ENCODE results near the gene MUC6. TPM values are rescaled to one million over a fixed set of nuclear protein-coding genes. Genes with fewer than 3 reads are reported as not detected.

Gene MUC6
- total and polyA plus RNA-seq, 10 of the 15 experiments (the other 5 are each of a cell fraction or from before 2014, with no cell fraction given): 0.03 TPM; not detected in 8

- no peak for FAIRE-seq
- no peaks in the 10 kb centered on the region; the same call in 2 of the 3 replicates for H3K9me3 ChIP-seq (replicated peaks; ENCODE audit: control insufficient read depth, insufficient read depth, low read length)
- CTCF ChIA-PET: no interaction called here
These were observed 47.4 kb upstream of the MUC6 start for GRCh38 chr11:1083621-1084551.

GRCh38 chr11:1082728-1083620, 46.5 kb upstream of the MUC6 start:
- Histone ChIP-seq H3K9ac (ENCODE audit: control insufficient read depth, insufficient read depth, low read length) (no peak overlapping the region), H3K4me2 (ENCODE audit: control insufficient read depth, insufficient read depth) (no peak overlapping the region), H3K79me2 (ENCODE audit: control insufficient read depth, insufficient read depth, low read length) (no peaks in the 10 kb centered on the region), H4K20me1 (ENCODE audit: control insufficient read depth, insufficient read depth) (no peaks in the 10 kb centered on the region), H3K27me3 (replicated peaks in 1 of 2; ENCODE audit: control insufficient read depth in 2 of 2, insufficient read depth in 2 of 2, low read length in 1 of 2) (no peaks in the 10 kb centered on the region), H3K4me1 (ENCODE audit: control insufficient read depth, insufficient read depth, low read length) (no peaks in the 10 kb centered on the region), H2AFZ (ENCODE audit: control insufficient read depth, low read depth, low read length) (no peak overlapping the region), H3K4me3 (no peak overlapping the region), H3K36me3 (ENCODE audit: control insufficient read depth in 2 of 2, insufficient read depth in 2 of 2, low read length in 1 of 2) (no peaks in the 10 kb centered on the region), H3K9me3 (replicated peaks; ENCODE audit: control insufficient read depth, insufficient read depth, low read length) (no peaks in the 10 kb centered on the region; the same call in 2 of the 3 replicates), H3K27ac (ENCODE audit: control insufficient read depth, insufficient read depth) (no peak overlapping the region)
- intact Hi-C loops (cut with micrococcal nuclease; ENCODE audit: unreplicated experiment) (no loop called here), in situ Hi-C loops (cut with MboI) (no loop called here)
- BruUV-seq (replicated peaks): no TSS peak
- SMC1A ChIA-PET (ENCODE audit: uncharacterized antibody, unreplicated experiment): no interaction called here
- no peak for DNase-seq (ENCODE audit: low read depth, low spot score)
- POLR2A ChIA-PET: no interaction called here
- CTCF ChIA-PET: no interaction called here
- ATAC-seq: no peak
- RAD21 ChIA-PET (ENCODE audit: unreplicated experiment): no interaction called here
- FAIRE-seq: no peak
- no peak for TF ChIP-seq PAX5 (IDR thresholded peaks at IDR 0.05; ENCODE audit: borderline replicate concordance, low read depth, low read length)
- TF ChIP-seq USF1 (IDR thresholded peaks at IDR 0.05; ENCODE audit: borderline replicate concordance, extremely low read length, insufficient read depth, low read depth, low read length): peak; percentile 7
- 37% methylated on average over 32 of the region's 33 CpGs for WGBS (ENCODE audit: insufficient coverage, insufficient replicate concordance, low lambda C conversion rate, missing lambda C conversion rate)

More at GRCh38 chr11:1083621-1084551, 47.4 kb upstream of the MUC6 start:
- H3K36me3 ChIP-seq (ENCODE audit: control insufficient read depth in 2 of 2, insufficient read depth in 2 of 2, low read length in 1 of 2): no peaks in the 10 kb centered on the region
- no peak for ATAC-seq
- H3K4me1 ChIP-seq (ENCODE audit: control insufficient read depth, insufficient read depth, low read length): no peaks in the 10 kb centered on the region
- H3K27ac ChIP-seq (ENCODE audit: control insufficient read depth, insufficient read depth): no peak overlapping the region
- ChIA-PET SMC1A (ENCODE audit: uncharacterized antibody, unreplicated experiment) (no interaction called here), POLR2A (no interaction called here), RAD21 (ENCODE audit: unreplicated experiment) (no interaction called here)
- in situ Hi-C loops (cut with MboI) (no loop called here), intact Hi-C loops (cut with micrococcal nuclease; ENCODE audit: unreplicated experiment) (no loop called here)
- no peak overlapping the region for H3K9ac ChIP-seq (ENCODE audit: control insufficient read depth, insufficient read depth, low read length)
- no peak overlapping the region for H3K4me2 ChIP-seq (ENCODE audit: control insufficient read depth, insufficient read depth)
- H4K20me1 ChIP-seq (ENCODE audit: control insufficient read depth, insufficient read depth): no peaks in the 10 kb centered on the region
- 39% methylated on average over 33 of the region's 34 CpGs for WGBS (ENCODE audit: insufficient coverage, insufficient replicate concordance, low lambda C conversion rate, missing lambda C conversion rate)
- no peak overlapping the region for H2AFZ ChIP-seq (ENCODE audit: control insufficient read depth, low read depth, low read length)
- no peak for DNase-seq (ENCODE audit: low read depth, low spot score)
- H3K27me3 ChIP-seq (replicated peaks in 1 of 2; ENCODE audit: control insufficient read depth in 2 of 2, insufficient read depth in 2 of 2, low read length in 1 of 2): no peaks in the 10 kb centered on the region
- H3K79me2 ChIP-seq (ENCODE audit: control insufficient read depth, insufficient read depth, low read length): no peaks in the 10 kb centered on the region
- H3K4me3 ChIP-seq: no peak overlapping the region
- no peak for TF ChIP-seq MYB (IDR thresholded peaks at IDR 0.05; ENCODE audit: borderline replicate concordance, low read depth, low read length)
- no TSS peak for BruUV-seq (replicated peaks)
